ENCODE results near the gene NECTIN3.

GRCh38 chr3:111107662-111108035, 36.0 kb downstream of the NECTIN3 start:
- TF ChIP-seq CTCF (IDR thresholded peaks at IDR 0.05) (no peak), POLR2AphosphoS5 (IDR thresholded peaks at IDR 0.05) (no peak), POLR2A (IDR thresholded peaks at IDR 0.05) (no peak)

All from prostate gland (tissue), 2 donors.